T-helper 1 cell treated with Interleukin-12 subunit alpha and Interleukin-12 subunit beta and Interleukin-4 antibody, amounts not matched to agents 30 ng/mL and 1 ng/mL, for 36 hours (primary cell): ENCODE results near the gene TMEM44. TPM values are rescaled to one million over a fixed set of nuclear protein-coding genes. Genes with fewer than 3 reads are reported as not detected.

ENCODE experiments used
- intact Hi-C: fragments of 100-400 bp; cut with micrococcal nuclease; formaldehyde crosslinking; loops from one replicate; pipeline ENCODE4 v1.15.1; 2024
- total RNA-seq: library from RNA; stranded (reverse); gene quantifications from 2 replicates; pipeline ENCODE4 v1.2.3, GENCODE V29; 2022

TMEM44 gene
- total RNA-seq, 1 donor from 2014 or later: 1.6 TPM

- intact Hi-C loops: loop anchor here (1.0 to 10.0 kb wide), 5 partner anchors 9 to 1690 kb away; partner anchors contain the start of genes HES1 and PPP1R2
Measured at GRCh38 chr3:194584866-194585265, 48.4 kb downstream of the TMEM44 start.

- intact Hi-C loops: loop anchor here (1.0 to 10.0 kb wide), 5 partner anchors 10 to 1690 kb away; partner anchors contain the start of genes HES1 and PPP1R2
Measured at GRCh38 chr3:194584320-194584776, 48.9 kb downstream of the TMEM44 start.

- intact Hi-C loops: loop anchor here (2.0 to 10.0 kb wide), 4 partner anchors 445 to 1688 kb away; partner anchors contain the start of genes ACAP2, HES1 and PPP1R2
Measured at GRCh38 chr3:194582196-194582905, 50.9 kb downstream of the TMEM44 start.

- intact Hi-C loops: no loop called here
Measured at GRCh38 chr3:194579091-194579606, 54.1 kb downstream of the TMEM44 start.

GRCh38 chr3:194577986-194578905 lies 55.0 kb downstream of the TMEM44 start:
- intact Hi-C loops: no loop called here

- intact Hi-C loops: no loop called here
Measured at GRCh38 chr3:194575484-194576210, 57.6 kb downstream of the TMEM44 start.

- intact Hi-C loops: loop anchor here (1.0 kb wide), 1 partner anchor 242 kb away; no protein-coding TSS in a partner anchor
Measured at GRCh38 chr3:194574639-194575483, 58.4 kb downstream of the TMEM44 start.

GRCh38 chr3:194573680-194574437 lies 59.4 kb downstream of the TMEM44 start:
- intact Hi-C loops: loop anchor here (1.0 kb wide), 2 partner anchors 102 to 241 kb away; no protein-coding TSS in a partner anchor

- intact Hi-C loops: loop anchor here (1.0 kb wide), 1 partner anchor 101 kb away; no protein-coding TSS in a partner anchor
Measured at GRCh38 chr3:194572944-194573491, 60.2 kb downstream of the TMEM44 start.

GRCh38 chr3:194572143-194572789 lies 61.0 kb downstream of the TMEM44 start:
- intact Hi-C loops: no loop called here

GRCh38 chr3:194571491-194572142 lies 61.6 kb downstream of the TMEM44 start:
- intact Hi-C loops: no loop called here

- intact Hi-C loops: no loop called here
Measured at GRCh38 chr3:194570898-194571297, 62.3 kb downstream of the TMEM44 start.

- intact Hi-C loops: no loop called here
Measured at GRCh38 chr3:194570235-194570634, 63.0 kb downstream of the TMEM44 start.

GRCh38 chr3:194569252-194569651 lies 64.0 kb downstream of the TMEM44 start:
- intact Hi-C loops: no loop called here

- intact Hi-C loops: no loop called here
Measured at GRCh38 chr3:194565597-194566190, 67.5 kb downstream of the TMEM44 start.

GRCh38 chr3:194562986-194563385 lies 70.2 kb downstream of the TMEM44 start:
- intact Hi-C loops: no loop called here

GRCh38 chr3:194561306-194561974 lies 71.8 kb downstream of the TMEM44 start:
- intact Hi-C loops: no loop called here
